OCI-LY3 (cell line): ENCODE measurements around the gene CCDC13.

Source experiments
- EZH2phosphoT487 ChIP-seq: fragments of 200-600 bp; shearing (Covaris generic); IDR thresholded peaks from 2 replicates; pipeline ENCODE4 v1.6.1; 2018; ENCODE audit warnings: antibody characterized with exemption, mixed run types, low read depth
- TF ChIP-seq, protein P1 (sequence below): fragments of 200-600, 300-600 bp; sonication (generic); IDR thresholded peaks from 2 replicates; pipeline ENCODE4 v1.5.1; 2014; ENCODE audit warnings: antibody characterized with exemption, low read length, low read depth

DNA sequence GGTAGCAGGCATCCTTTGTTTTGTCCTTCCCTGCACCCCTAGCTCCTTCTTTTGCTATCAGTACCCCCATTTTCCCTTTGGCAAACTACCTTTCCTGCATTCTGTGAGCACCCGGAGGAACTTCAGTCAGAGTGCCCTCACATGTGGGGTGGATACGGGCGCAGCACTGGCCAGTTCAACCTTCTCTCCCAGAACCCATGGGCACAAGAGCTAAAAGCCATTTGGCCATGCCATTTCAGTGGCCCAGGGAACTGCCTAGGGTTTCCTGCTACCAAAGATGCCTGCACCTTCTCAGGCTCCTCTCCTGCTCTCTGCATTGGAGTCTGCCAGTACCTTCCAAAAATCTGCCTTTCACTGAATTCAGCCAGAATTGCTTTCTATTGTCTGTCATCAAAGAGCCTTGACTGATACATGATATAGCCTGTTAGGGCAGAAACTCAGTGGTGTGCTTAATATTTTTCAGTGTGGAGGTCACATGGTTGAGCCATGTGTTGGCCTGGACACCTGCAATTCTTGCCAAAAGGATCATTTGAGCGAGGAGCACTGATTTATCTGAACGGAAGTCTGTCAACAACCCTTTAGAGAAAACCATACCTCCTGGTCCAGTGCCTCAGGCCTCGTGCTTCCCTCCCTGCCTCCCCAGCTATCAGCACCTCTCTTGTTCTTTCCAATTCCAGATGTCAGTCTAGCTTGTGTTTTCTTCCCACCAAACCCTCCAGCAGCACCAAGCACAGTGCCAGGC is 43.5 kb downstream of the CCDC13 start:
- TF ChIP-seq, protein P1, sequence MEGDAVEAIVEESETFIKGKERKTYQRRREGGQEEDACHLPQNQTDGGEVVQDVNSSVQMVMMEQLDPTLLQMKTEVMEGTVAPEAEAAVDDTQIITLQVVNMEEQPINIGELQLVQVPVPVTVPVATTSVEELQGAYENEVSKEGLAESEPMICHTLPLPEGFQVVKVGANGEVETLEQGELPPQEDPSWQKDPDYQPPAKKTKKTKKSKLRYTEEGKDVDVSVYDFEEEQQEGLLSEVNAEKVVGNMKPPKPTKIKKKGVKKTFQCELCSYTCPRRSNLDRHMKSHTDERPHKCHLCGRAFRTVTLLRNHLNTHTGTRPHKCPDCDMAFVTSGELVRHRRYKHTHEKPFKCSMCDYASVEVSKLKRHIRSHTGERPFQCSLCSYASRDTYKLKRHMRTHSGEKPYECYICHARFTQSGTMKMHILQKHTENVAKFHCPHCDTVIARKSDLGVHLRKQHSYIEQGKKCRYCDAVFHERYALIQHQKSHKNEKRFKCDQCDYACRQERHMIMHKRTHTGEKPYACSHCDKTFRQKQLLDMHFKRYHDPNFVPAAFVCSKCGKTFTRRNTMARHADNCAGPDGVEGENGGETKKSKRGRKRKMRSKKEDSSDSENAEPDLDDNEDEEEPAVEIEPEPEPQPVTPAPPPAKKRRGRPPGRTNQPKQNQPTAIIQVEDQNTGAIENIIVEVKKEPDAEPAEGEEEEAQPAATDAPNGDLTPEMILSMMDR = no peak
- TF ChIP-seq EZH2phosphoT487 = no peak
